Endothelial cell (in vitro differentiated cells): ENCODE data around the gene ACKR3. TPM values are rescaled to one million over a fixed set of nuclear protein-coding genes. Genes with fewer than 3 reads are reported as not detected.

Experiments used
- DNase-seq: peaks from one replicate; pipeline ENCODE4 v3.0.0; 2021; ENCODE audit warnings: low spot score
- H3K27ac Mint-ChIP-seq: one replicate; pipeline ENCODE4 v1.8.0; 2021; ENCODE audit warnings: mixed read lengths, inconsistent platforms; ENCODE audit not compliant: unreplicated experiment
- H3K27me3 Mint-ChIP-seq: one replicate; pipeline ENCODE4 v1.8.0; 2021; ENCODE audit warnings: mild to moderate bottlenecking, moderate library complexity, mixed read lengths, inconsistent platforms; ENCODE audit not compliant: unreplicated experiment
- H3K36me3 Mint-ChIP-seq: one replicate; pipeline ENCODE4 v1.8.0; 2021; ENCODE audit warnings: mild to moderate bottlenecking, low read depth, mixed read lengths, inconsistent platforms; ENCODE audit not compliant: unreplicated experiment
- H3K4me1 Mint-ChIP-seq: one replicate; pipeline ENCODE4 v1.8.0; 2021; ENCODE audit warnings: mild to moderate bottlenecking, mixed read lengths, inconsistent platforms; ENCODE audit not compliant: unreplicated experiment
- H3K4me3 Mint-ChIP-seq: one replicate; pipeline ENCODE4 v1.8.0; 2021; ENCODE audit warnings: mild to moderate bottlenecking, mixed read lengths, inconsistent platforms; ENCODE audit not compliant: unreplicated experiment
- H3K9me3 Mint-ChIP-seq: one replicate; pipeline ENCODE4 v1.8.0; 2021; ENCODE audit warnings: mixed read lengths, inconsistent platforms; ENCODE audit not compliant: unreplicated experiment
- CTCF ChIP-seq: fragments of 200-600 bp; sonication (generic); IDR thresholded peaks from one replicate; pipeline ENCODE4 v1.5.0; 2021; ENCODE audit warnings: antibody characterized with exemption; ENCODE audit not compliant: unreplicated experiment
- total RNA-seq: library from RNA; stranded (reverse); fragmentation: NEBNext Ultra II Directional; extraction: Animal tissue kit (Norgen Biotek cat#: 25700); gene quantifications from one replicate; pipeline ENCODE4 v1.2.1, GENCODE V29; 2021; ENCODE audit not compliant: unreplicated experiment

Gene ACKR3
- total RNA-seq, 1 donor from 2014 or later: 24.8 TPM

- DNase-seq: no peak
- no peak overlapping the region for H3K4me3 Mint-ChIP-seq
These were observed 14.9 kb upstream of the ACKR3 start for GRCh38 chr2:236554629-236555282.

GRCh38 chr2:236555481-236555880 lies 14.1 kb upstream of the ACKR3 start:
- no peak overlapping the region for H3K4me3 Mint-ChIP-seq
- H3K4me1 Mint-ChIP-seq: no peaks in the 10 kb centered on the region

More at GRCh38 chr2:236554629-236555282, 14.9 kb upstream of the ACKR3 start:
- no peaks in the 10 kb centered on the region for H3K4me1 Mint-ChIP-seq
- no peak overlapping the region for H3K27ac Mint-ChIP-seq
- TF ChIP-seq CTCF: no peak
- peaks cover 5% of the 10 kb centered on the region for H3K27me3 Mint-ChIP-seq
- H3K9me3 Mint-ChIP-seq: no peaks in the 10 kb centered on the region
- H3K36me3 Mint-ChIP-seq: no peaks in the 10 kb centered on the region

DNA sequence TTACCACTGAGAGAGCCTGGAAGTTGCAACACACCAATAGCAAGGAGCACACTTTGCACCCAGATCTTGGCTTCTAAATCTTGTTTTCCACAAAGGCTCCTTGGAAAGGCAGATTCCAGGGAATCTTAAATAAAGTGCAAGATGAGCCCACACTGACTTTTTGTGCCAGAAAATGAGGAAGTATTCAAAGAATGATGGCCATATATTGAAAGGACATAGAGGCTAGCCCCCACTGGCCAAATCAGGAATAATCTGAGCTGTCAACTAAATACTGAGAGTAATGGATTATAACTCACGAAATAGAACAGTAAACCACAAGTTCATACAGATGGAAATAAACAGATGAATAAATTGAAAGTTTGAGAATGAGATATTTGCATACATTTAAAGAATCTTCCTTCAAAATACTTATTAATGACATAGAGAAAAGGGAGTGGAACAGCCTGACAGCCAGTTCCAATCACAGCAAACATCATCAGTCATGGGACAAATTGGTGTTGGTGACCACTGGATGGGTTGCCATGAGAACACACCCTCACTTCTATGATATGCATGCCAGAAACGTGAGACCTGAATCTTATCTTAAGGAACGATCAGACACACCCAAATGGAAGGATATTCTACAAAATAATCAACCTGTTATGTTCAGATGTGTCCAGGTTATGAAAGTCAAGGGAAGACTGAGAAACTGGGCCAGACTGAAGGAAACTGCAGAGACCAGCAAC lies 12.2 kb upstream of the ACKR3 start:
- Mint-ChIP-seq H3K36me3 (no peaks in the 10 kb centered on the region), H3K9me3 (no peaks in the 10 kb centered on the region), H3K4me1 (no peaks in the 10 kb centered on the region), H3K4me3 (no peak overlapping the region), H3K27ac (no peak overlapping the region), H3K27me3 (peaks cover 5% of the 10 kb centered on the region)
- TF ChIP-seq CTCF: no peak
- DNase-seq: no peak

More at GRCh38 chr2:236555481-236555880, 14.1 kb upstream of the ACKR3 start:
- Mint-ChIP-seq H3K27ac (no peak overlapping the region), H3K27me3 (peaks cover 5% of the 10 kb centered on the region), H3K9me3 (no peaks in the 10 kb centered on the region), H3K36me3 (no peaks in the 10 kb centered on the region)
- no peak for TF ChIP-seq CTCF
- DNase-seq: no peak

DNA sequence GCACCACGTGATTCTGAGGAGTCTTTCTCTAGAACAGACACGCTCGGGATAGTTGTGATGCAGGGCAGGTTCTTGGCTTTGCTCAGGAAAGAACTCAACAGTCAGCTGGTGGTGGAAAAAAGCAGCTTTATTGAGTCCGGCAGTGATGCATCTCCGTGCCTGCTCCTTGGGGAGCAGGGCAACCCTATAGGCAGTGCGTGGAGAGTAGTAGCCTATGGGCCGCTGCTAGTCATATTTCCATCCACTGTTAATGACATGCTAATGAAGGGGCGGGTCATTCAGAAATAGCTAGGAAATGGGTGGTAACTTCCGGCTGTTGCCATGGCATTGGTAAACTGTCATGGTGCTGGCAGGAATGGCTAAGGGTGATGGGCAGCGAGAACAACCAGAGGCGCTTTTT lies 11.6 kb upstream of the ACKR3 start:
- Mint-ChIP-seq H3K4me1 (no peaks in the 10 kb centered on the region), H3K27ac (no peak overlapping the region), H3K27me3 (peaks cover 4% of the 10 kb centered on the region), H3K4me3 (no peak overlapping the region), H3K9me3 (no peaks in the 10 kb centered on the region), H3K36me3 (no peaks in the 10 kb centered on the region)
- no peak for DNase-seq
- TF ChIP-seq CTCF: no peak
